Neural cell (in vitro differentiated cells): ENCODE results near the gene MYLK. TPM values are rescaled to one million over a fixed set of nuclear protein-coding genes. Genes with fewer than 3 reads are reported as not detected.

Experiments
- H2AFZ ChIP-seq: fragments of 200-600, 300-800 bp; sonication (generic), shearing (Covaris generic); 2 replicates; pipeline ENCODE4 v1.6.0; 2014; ENCODE audit warnings: low read depth, mild to moderate bottlenecking, antibody characterized with exemption, low read length, moderate library complexity
- H3F3A ChIP-seq: fragments of 200-600 bp; shearing (Covaris generic); 2 replicates; pipeline ENCODE4 v1.6.1; 2016; ENCODE audit warnings: mild to moderate bottlenecking, moderate library complexity, mixed read lengths, antibody characterized with exemption, low read length; ENCODE audit not compliant: insufficient read depth, poor library complexity, severe bottlenecking
- H3K27ac ChIP-seq: fragments of 200-600, 300-800 bp; sonication (generic), shearing (Covaris generic); 2 replicates; pipeline ENCODE4 v1.5.1; 2014; ENCODE audit warnings: mild to moderate bottlenecking, low read length, moderate library complexity
- H3K27me3 ChIP-seq: fragments of 300-800, 200-600 bp; sonication (generic), shearing (Covaris generic); 2 replicates; pipeline ENCODE4 v1.6.0; 2014; ENCODE audit warnings: mild to moderate bottlenecking, low read depth, low read length, moderate library complexity; ENCODE audit not compliant: insufficient read depth
- H3K36me3 ChIP-seq: fragments of 300-800, 200-600 bp; sonication (generic), shearing (Covaris generic); 2 replicates; pipeline ENCODE4 v1.5.1; 2014; ENCODE audit warnings: mild to moderate bottlenecking, antibody characterized with exemption, low read length, moderate library complexity; ENCODE audit not compliant: insufficient read depth
- H3K4me2 ChIP-seq: fragments of 300-800, 200-600 bp; sonication (generic), shearing (Covaris generic); 2 replicates; pipeline ENCODE4 v1.6.0; 2014; ENCODE audit warnings: mild to moderate bottlenecking, low read length
- H3K4me3 ChIP-seq: fragments of 300-800, 200-600 bp; sonication (generic), shearing (Covaris generic); 2 replicates; pipeline ENCODE4 v1.5.1; 2014; ENCODE audit warnings: mild to moderate bottlenecking, low read length, moderate library complexity
- H3K79me2 ChIP-seq: fragments of 200-600 bp; shearing (Covaris generic); replicated peaks from 2 replicates; pipeline ENCODE4 v1.6.0; 2014; ENCODE audit warnings: mild to moderate bottlenecking, low read length, moderate library complexity; ENCODE audit not compliant: insufficient read depth
- H3K9ac ChIP-seq: fragments of 300-800, 200-600 bp; sonication (generic), shearing (Covaris generic); 2 replicates; pipeline ENCODE4 v1.6.1; 2016; ENCODE audit warnings: mild to moderate bottlenecking, low read length, mixed read lengths
- H3K9me2 ChIP-seq: fragments of 200-600 bp; shearing (Covaris generic); 2 replicates; pipeline ENCODE4 v1.6.1; 2016; ENCODE audit warnings: mild to moderate bottlenecking, low read length, mixed read lengths; ENCODE audit not compliant: insufficient read depth
- H3K9me3 ChIP-seq: fragments of 200-600, 300-800 bp; sonication (generic), shearing (Covaris generic); 2 replicates; pipeline ENCODE4 v1.6.1; 2016; ENCODE audit warnings: mild to moderate bottlenecking, mixed run types, low read length, moderate library complexity, mixed read lengths
- H4K20me1 ChIP-seq: fragments of 200-600 bp; shearing (Covaris generic); 2 replicates; pipeline ENCODE4 v1.6.1; 2016; ENCODE audit warnings: mild to moderate bottlenecking, mixed run types; ENCODE audit not compliant: insufficient read depth
- CTCF ChIP-seq: fragments of 450-650 bp; IDR thresholded peaks from 2 replicates; pipeline ENCODE4 v1.5.1; 2014; ENCODE audit warnings: antibody characterized with exemption, mild to moderate bottlenecking, moderate library complexity; ENCODE audit not compliant: poor library complexity, severe bottlenecking
- EP300 ChIP-seq: fragments of 450-650 bp; conservative IDR thresholded peaks from 2 replicates; pipeline ENCODE4 v1.6.1; 2014; ENCODE audit warnings: antibody characterized with exemption, mild to moderate bottlenecking, moderate library complexity; ENCODE audit not compliant: poor library complexity, severe bottlenecking
- EZH2 ChIP-seq: fragments of 200-600, 300-800 bp; shearing (Covaris generic), sonication (generic); IDR thresholded peaks from 2 replicates; pipeline ENCODE4 v1.6.1; 2014; ENCODE audit warnings: antibody characterized with exemption, low read length, borderline replicate concordance, mild to moderate bottlenecking; ENCODE audit not compliant: insufficient read depth, poor library complexity, severe bottlenecking
- MXI1 ChIP-seq: fragments of 450-650 bp; conservative IDR thresholded peaks from 2 replicates; pipeline ENCODE4 v1.6.1; 2014; ENCODE audit warnings: antibody characterized with exemption, mild to moderate bottlenecking; ENCODE audit not compliant: poor library complexity, severe bottlenecking
- POLR2AphosphoS5 ChIP-seq: IDR thresholded peaks from 2 replicates; pipeline ENCODE4 v1.6.1; 2012
- RAD21 ChIP-seq: fragments of 450-650 bp; conservative IDR thresholded peaks from 2 replicates; pipeline ENCODE4 v1.6.1; 2014; ENCODE audit warnings: antibody characterized with exemption, mild to moderate bottlenecking, moderate library complexity
- REST ChIP-seq: IDR thresholded peaks from 2 replicates; pipeline ENCODE4 v1.6.1; 2012; ENCODE audit warnings: borderline replicate concordance
- SMC3 ChIP-seq: fragments of 450-650 bp; conservative IDR thresholded peaks from 2 replicates; pipeline ENCODE4 v1.6.1; 2014; ENCODE audit warnings: antibody characterized with exemption, mild to moderate bottlenecking, moderate library complexity; ENCODE audit not compliant: poor library complexity
- TAF1 ChIP-seq: IDR thresholded peaks from 2 replicates; pipeline ENCODE4 v1.6.1; 2012; ENCODE audit warnings: low read depth
- polyA plus RNA-seq: library from polyadenylated mRNA; depleted of rRNA; stranded (reverse); fragments of >200 nt; gene quantifications from 2 replicates; pipeline ENCODE4 v1.2.3, GENCODE V29; 2014

Gene MYLK
- polyA plus RNA-seq, 1 donor from 2014 or later = 0.43 TPM

GRCh38 chr3:123883701-123884202 lies 380 bp downstream of the MYLK start (continued):
- no peak for TF ChIP-seq CTCF

- Histone ChIP-seq H3K9me3 (no peaks in the 10 kb centered on the region), H3K27ac (no peak overlapping the region), H3K9ac (no peak overlapping the region), H3K79me2 (no peaks in the 10 kb centered on the region), H2AFZ (no peak overlapping the region), H3K4me2 (no peak overlapping the region), H3F3A (no peaks in the 10 kb centered on the region), H3K4me3 (no peak overlapping the region), H3K36me3 (no peaks in the 10 kb centered on the region), H3K27me3 (peaks cover 12% of the 10 kb centered on the region), H4K20me1 (no peaks in the 10 kb centered on the region), H3K9me2 (no peaks in the 10 kb centered on the region)
- TF ChIP-seq TAF1 (no peak), EP300 (no peak), POLR2AphosphoS5 (no peak), RAD21 (no peak), EZH2 (no peak)
Measured at GRCh38 chr3:123883111-123883510, 1.0 kb downstream of the MYLK start.

GRCh38 chr3:123881771-123882170 lies 2.4 kb downstream of the MYLK start:
- Histone ChIP-seq H3K9me3 (no peaks in the 10 kb centered on the region), H4K20me1 (no peaks in the 10 kb centered on the region), H3K36me3 (no peaks in the 10 kb centered on the region), H3F3A (no peaks in the 10 kb centered on the region), H3K79me2 (no peaks in the 10 kb centered on the region), H3K9me2 (no peaks in the 10 kb centered on the region), H3K4me2 (no peak overlapping the region), H2AFZ (no peak overlapping the region), H3K4me3 (no peak overlapping the region), H3K9ac (no peak overlapping the region), H3K27ac (no peak overlapping the region), H3K27me3 (peaks cover 12% of the 10 kb centered on the region)
- TF ChIP-seq TAF1 = no peak
- TF ChIP-seq EZH2 = no peak
- TF ChIP-seq REST = no peak
- TF ChIP-seq EP300 = no peak
- no peak for TF ChIP-seq RAD21
- no peak for TF ChIP-seq CTCF
- TF ChIP-seq SMC3 = no peak
- TF ChIP-seq POLR2AphosphoS5 = no peak
- no peak for TF ChIP-seq MXI1
